Measurements from ENCODE around the gene SPON1. TPM values are rescaled to one million over a fixed set of nuclear protein-coding genes. Genes with fewer than 3 reads are reported as not detected.
"Not testable (repeated sequence)": the region's sequence is repeated elsewhere in the genome, so short reads cannot be mapped to it uniquely, and the experiment has no call there.

The SPON1 gene
- total RNA-seq, 2 donors from 2014 or later = 0.19 TPM; not detected in 1

- peak overlapping the region in 1 of 2 donors; percentile 61 for H3K27ac Mint-ChIP-seq
- peaks cover 0 to 4% of the 10 kb centered on the region in 2 donors for H3K9me3 Mint-ChIP-seq
- ATAC-seq (no peak), DNase-seq (ENCODE audit: low spot score in 2 of 2) (no peak)
- H3K36me3 Mint-ChIP-seq = peaks cover 10 to 13% of the 10 kb centered on the region in 2 donors
These were observed 304.1 kb downstream of the SPON1 start for GRCh38 chr11:14266622-14267021.

- H3K27ac Mint-ChIP-seq = peak overlapping the region in 1 of 2 donors; percentile 56
- peaks cover 6 to 13% of the 10 kb centered on the region in 2 donors for H3K36me3 Mint-ChIP-seq
- peaks cover 0 to 4% of the 10 kb centered on the region in 2 donors for H3K9me3 Mint-ChIP-seq
- ATAC-seq = no peak
- DNase-seq (ENCODE audit: low spot score in 2 of 2) = no peak
These were observed 305.5 kb downstream of the SPON1 start for GRCh38 chr11:14267861-14268635.

- ATAC-seq (no peak), DNase-seq (ENCODE audit: low spot score in 2 of 2) (no peak)
- H3K9me3 Mint-ChIP-seq = no peaks in the 10 kb centered on the region
- peaks cover 5 to 7% of the 10 kb centered on the region in 2 donors for H3K36me3 Mint-ChIP-seq
- peak overlapping the region in 1 of 2 donors; percentile 36 for H3K27ac Mint-ChIP-seq
These were observed 307.4 kb downstream of the SPON1 start for GRCh38 chr11:14269692-14270573.

GRCh38 chr11:14270690-14271542 is 308.4 kb downstream of the SPON1 start:
- ATAC-seq (peak; percentile 78 to 91), DNase-seq (ENCODE audit: low spot score in 2 of 2) (no peak)
- Mint-ChIP-seq H3K36me3 (no peaks in the 10 kb centered on the region), H3K9me3 (peaks cover 0 to 2% of the 10 kb centered on the region in 2 donors), H3K27ac (peak overlapping the region in 1 of 2 donors; percentile 36)

- no peak for DNase-seq (ENCODE audit: low spot score in 2 of 2)
- H3K27ac Mint-ChIP-seq = no peak overlapping the region
- no peaks in the 10 kb centered on the region for H3K36me3 Mint-ChIP-seq
- H3K9me3 Mint-ChIP-seq = peaks cover 0 to 7% of the 10 kb centered on the region in 2 donors
- ATAC-seq = no peak
These were observed 311.4 kb downstream of the SPON1 start for GRCh38 chr11:14273895-14274294.

GRCh38 chr11:14275076-14275475 is 312.6 kb downstream of the SPON1 start:
- ATAC-seq (no peak), DNase-seq (ENCODE audit: low spot score in 2 of 2) (no peak)
- H3K9me3 Mint-ChIP-seq = peaks cover 0 to 7% of the 10 kb centered on the region in 2 donors
- no peak overlapping the region for H3K27ac Mint-ChIP-seq
- H3K36me3 Mint-ChIP-seq = no peaks in the 10 kb centered on the region

GRCh38 chr11:14278869-14279268 is 316.3 kb downstream of the SPON1 start:
- ATAC-seq; H3K27ac Mint-ChIP-seq; H3K9me3 Mint-ChIP-seq; H3K36me3 Mint-ChIP-seq; DNase-seq (ENCODE audit: low spot score in 2 of 2): not testable (repeated sequence)

- no peak for DNase-seq (ENCODE audit: low spot score in 2 of 2)
- H3K27ac Mint-ChIP-seq = peak overlapping the region in 1 of 2 donors; percentile 51
- H3K36me3 Mint-ChIP-seq = peaks cover 0 to 3% of the 10 kb centered on the region in 2 donors
- ATAC-seq = no peak
- no peaks in the 10 kb centered on the region for H3K9me3 Mint-ChIP-seq
These were observed 325.8 kb downstream of the SPON1 start for GRCh38 chr11:14288189-14288935.

GRCh38 chr11:14290422-14290821 is 327.9 kb downstream of the SPON1 start:
- Mint-ChIP-seq H3K36me3 (peaks cover 0 to 16% of the 10 kb centered on the region in 2 donors), H3K9me3 (no peaks in the 10 kb centered on the region), H3K27ac (no peak overlapping the region)
- no peak for ATAC-seq
- DNase-seq (ENCODE audit: low spot score in 2 of 2) = no peak

GRCh38 chr11:14299921-14300320 is 337.4 kb downstream of the SPON1 start:
- H3K36me3 Mint-ChIP-seq = peaks cover 0 to under 1% of the 10 kb centered on the region in 2 donors
- H3K9me3 Mint-ChIP-seq = no peaks in the 10 kb centered on the region
- no peak for DNase-seq (ENCODE audit: low spot score in 2 of 2)
- no peak overlapping the region for H3K27ac Mint-ChIP-seq
- no peak for ATAC-seq

- Mint-ChIP-seq H3K36me3 (no peaks in the 10 kb centered on the region), H3K9me3 (no peaks in the 10 kb centered on the region), H3K27ac (no peak overlapping the region)
- DNase-seq (ENCODE audit: low spot score in 2 of 2) (peak in 1 of 2 donors; percentile 10), ATAC-seq (peak; percentile 83 to 88)
These were observed 338.3 kb downstream of the SPON1 start for GRCh38 chr11:14300661-14301304.

- no peaks in the 10 kb centered on the region for H3K9me3 Mint-ChIP-seq
- no peaks in the 10 kb centered on the region for H3K36me3 Mint-ChIP-seq
- H3K27ac Mint-ChIP-seq = no peak overlapping the region
- no peak for ATAC-seq
- no peak for DNase-seq (ENCODE audit: low spot score in 2 of 2)
These were observed 342.1 kb downstream of the SPON1 start for GRCh38 chr11:14304601-14305000.

GRCh38 chr11:14305649-14306048 is 343.1 kb downstream of the SPON1 start:
- Mint-ChIP-seq H3K36me3 (no peaks in the 10 kb centered on the region), H3K27ac (no peak overlapping the region), H3K9me3 (no peaks in the 10 kb centered on the region)
- DNase-seq (ENCODE audit: low spot score in 2 of 2) (no peak), ATAC-seq (no peak)

- Mint-ChIP-seq H3K27ac (no peak overlapping the region), H3K9me3 (no peaks in the 10 kb centered on the region), H3K36me3 (no peaks in the 10 kb centered on the region)
- ATAC-seq (no peak), DNase-seq (ENCODE audit: low spot score in 2 of 2) (no peak)
These were observed 344.0 kb downstream of the SPON1 start for GRCh38 chr11:14306481-14306880.

- Mint-ChIP-seq H3K36me3 (no peaks in the 10 kb centered on the region), H3K27ac (no peak overlapping the region), H3K9me3 (no peaks in the 10 kb centered on the region)
- DNase-seq (ENCODE audit: low spot score in 2 of 2) (no peak), ATAC-seq (peak in 1 of 2 donors; percentile 63)
These were observed 345.8 kb downstream of the SPON1 start for GRCh38 chr11:14308114-14308896.

Data from activated naive CD4-positive, alpha-beta T cell treated with anti-CD3 and anti-CD28 coated beads, Interleukin-2, amount 50 U/mL, for 72 hours (primary cell).